SK-N-SH treated with all-trans-retinoic acid at 6 μM for 48 hours (cell line): ENCODE results near the gene KRTAP4-12.
"Not testable (repeated sequence)": the region's sequence is repeated elsewhere in the genome, so short reads cannot be mapped to it uniquely, and the experiment has no call there.

Experiments used
- ATAC-seq: fragments of 200-7000 bp; cut with Tn5 transposase; 3 replicates; pipeline ENCODE4 v1.9.1; 2020; ENCODE audit warnings: mild to moderate bottlenecking, moderate library complexity
- ARNTL ChIP-seq: fragments of 450-650 bp; formaldehyde crosslinking; IDR thresholded peaks from 2 replicates; pipeline ENCODE4 v1.5.0; 2020; ENCODE audit warnings: low read depth, mild to moderate bottlenecking, moderate library complexity, borderline replicate concordance
- CSDC2 ChIP-seq: fragments of 250-450 bp; sonication (Bioruptor Pico); IDR thresholded peaks from 2 replicates; pipeline ENCODE4 v1.5.0; 2020; ENCODE audit warnings: mild to moderate bottlenecking, moderate library complexity
- GLIS3 ChIP-seq: fragments of 250-450 bp; sonication (Bioruptor Pico); IDR thresholded peaks from 2 replicates; pipeline ENCODE4 v1.5.0; 2020; ENCODE audit warnings: mild to moderate bottlenecking, moderate library complexity
- ISL1 ChIP-seq: fragments of 250-450 bp; sonication (Bioruptor Pico); IDR thresholded peaks from 2 replicates; pipeline ENCODE4 v2.1.2; 2022; ENCODE audit warnings: mild to moderate bottlenecking, moderate library complexity
- OSR1 ChIP-seq: fragments of 250-450 bp; sonication (Bioruptor Pico); IDR thresholded peaks from 2 replicates; pipeline ENCODE4 v1.8.0; 2022; ENCODE audit warnings: moderate library complexity, mild to moderate bottlenecking, inconsistent platforms
- PPARA ChIP-seq: fragments of 250-450 bp; sonication (Bioruptor Pico); IDR thresholded peaks from 2 replicates; pipeline ENCODE4 v1.5.0; 2020; ENCODE audit warnings: mild to moderate bottlenecking, borderline replicate concordance
- RARB ChIP-seq: fragments of 250-450 bp; sonication (Bioruptor Pico); IDR thresholded peaks from 2 replicates; pipeline ENCODE4 v1.8.0; 2021; ENCODE audit warnings: mild to moderate bottlenecking, moderate library complexity
- SNAI2 ChIP-seq: fragments of 250-450 bp; sonication (Bioruptor Pico); IDR thresholded peaks from 2 replicates; pipeline ENCODE4 v1.5.0; 2020; ENCODE audit warnings: mild to moderate bottlenecking, moderate library complexity
- TOX ChIP-seq: fragments of 250-450 bp; sonication (Bioruptor Pico); IDR thresholded peaks from 2 replicates; pipeline ENCODE4 v1.8.0; 2021; ENCODE audit warnings: mild to moderate bottlenecking, moderate library complexity, borderline replicate concordance
- ZNF565 ChIP-seq: fragments of 450-650 bp; formaldehyde crosslinking; conservative IDR thresholded peaks from 2 replicates; pipeline ENCODE4 v1.5.0; 2020; ENCODE audit warnings: low read depth, mild to moderate bottlenecking, moderate library complexity
- ZNF8 ChIP-seq: fragments of 450-650 bp; formaldehyde crosslinking; IDR thresholded peaks from 2 replicates; pipeline ENCODE4 v1.5.0; 2020; ENCODE audit warnings: mild to moderate bottlenecking, moderate library complexity
- TF ChIP-seq, protein P1 (sequence below): fragments of 250-450 bp; sonication (Bioruptor Pico); IDR thresholded peaks from 2 replicates; pipeline ENCODE4 v1.5.0; 2020; ENCODE audit warnings: mild to moderate bottlenecking, moderate library complexity
- TF ChIP-seq, protein P2 (sequence below): fragments of 250-450 bp; sonication (Bioruptor Pico); IDR thresholded peaks from 2 replicates; pipeline ENCODE4 v1.5.1; 2020; ENCODE audit warnings: low read depth, mild to moderate bottlenecking, moderate library complexity
- TF ChIP-seq, protein P3 (sequence below): fragments of 250-450 bp; sonication (Bioruptor Pico); IDR thresholded peaks from 2 replicates; pipeline ENCODE4 v1.8.0; 2020; ENCODE audit warnings: mild to moderate bottlenecking, moderate library complexity, borderline replicate concordance
- TF ChIP-seq, protein P4 (sequence below): fragments of 250-450 bp; sonication (Bioruptor Pico); IDR thresholded peaks from 2 replicates; pipeline ENCODE4 v1.8.0; 2021; ENCODE audit warnings: low read depth, mild to moderate bottlenecking, moderate library complexity, borderline replicate concordance
- TF ChIP-seq, protein P5 (sequence below): fragments of 250-450 bp; sonication (Bioruptor Pico); IDR thresholded peaks from 2 replicates; pipeline ENCODE4 v1.5.1; 2021; ENCODE audit warnings: mild to moderate bottlenecking, moderate library complexity

The KRTAP4-12 gene

DNA sequence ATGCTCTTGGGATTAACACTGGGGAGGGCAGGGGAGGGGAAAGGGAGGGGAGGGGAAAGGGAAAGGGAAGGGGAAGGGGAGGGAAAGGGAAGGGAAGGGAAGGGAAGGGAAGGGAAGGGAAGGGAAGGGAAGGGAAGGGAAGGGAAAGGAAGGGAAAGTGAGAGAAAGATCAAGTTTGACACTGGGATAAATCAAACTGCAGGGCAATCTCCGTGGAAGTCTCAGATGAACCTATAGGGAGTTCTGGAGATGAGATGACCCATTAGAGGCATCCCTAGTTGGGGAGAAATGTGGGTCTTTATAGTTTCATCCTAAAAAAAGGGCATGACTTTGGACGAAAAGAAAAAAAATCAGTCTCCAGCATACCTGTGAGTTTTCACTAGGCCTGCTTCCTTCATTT is 2.2 kb downstream of the KRTAP4-12 start:
- no peak for ATAC-seq

DNA sequence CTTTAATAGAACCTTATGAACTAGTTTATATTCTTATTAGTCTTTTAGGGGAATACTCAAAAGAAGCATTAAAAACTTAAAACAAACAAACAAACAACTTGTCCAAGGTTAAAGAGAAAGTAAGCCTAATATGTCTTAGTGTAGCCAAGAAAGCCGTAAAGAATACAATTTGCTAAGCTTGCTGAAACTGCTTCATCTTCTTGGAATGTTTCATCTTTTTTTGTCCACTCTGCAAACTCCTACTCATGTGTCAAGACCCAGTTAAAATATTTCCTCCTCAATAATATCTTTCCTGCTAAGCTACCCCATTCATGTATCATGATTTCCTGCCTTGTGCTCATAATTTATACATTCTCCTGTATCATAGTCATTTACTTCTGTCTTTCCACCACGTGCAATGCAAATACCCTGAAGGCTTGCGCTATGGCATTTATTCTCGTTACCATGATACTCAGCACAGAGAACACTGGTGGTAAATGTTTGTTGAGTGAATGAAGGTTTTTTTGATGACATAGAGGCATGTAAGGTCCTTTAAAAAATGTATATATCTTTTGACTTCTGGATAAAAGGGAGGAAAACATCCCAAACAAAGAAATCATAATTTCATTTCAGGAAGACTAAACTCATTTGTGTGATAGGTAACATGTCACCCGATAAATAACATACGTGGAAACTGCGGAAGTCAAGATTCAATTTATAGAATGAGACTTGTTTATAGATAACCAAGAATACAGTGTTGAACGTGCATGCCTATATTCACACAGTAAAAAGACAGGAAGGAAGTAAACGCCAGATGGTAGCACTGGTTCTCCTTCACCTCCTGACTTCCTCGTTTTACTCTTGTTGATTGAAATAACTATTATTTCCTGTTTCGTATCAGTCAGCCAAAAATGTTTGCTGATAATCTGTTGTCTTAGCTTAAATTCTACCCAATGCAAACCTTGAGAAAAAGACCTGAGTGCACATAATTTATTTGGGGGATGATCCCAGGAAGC is 4.0 kb downstream of the KRTAP4-12 start:
- ATAC-seq: not testable (repeated sequence)

More for the DNA sequence above, 2.2 kb downstream of the KRTAP4-12 start:
- TF ChIP-seq ARNTL (no peak), CSDC2 (CRISPR knock-in tag) (no peak), OSR1 (CRISPR knock-in tag) (no peak), GLIS3 (CRISPR knock-in tag) (no peak), ZNF8 (no peak), SNAI2 (no peak), RARB (CRISPR knock-in tag) (no peak), TOX (CRISPR knock-in tag) (no peak), ISL1 (CRISPR knock-in tag) (no peak), ZNF565 (no peak)
- TF ChIP-seq, protein P1, sequence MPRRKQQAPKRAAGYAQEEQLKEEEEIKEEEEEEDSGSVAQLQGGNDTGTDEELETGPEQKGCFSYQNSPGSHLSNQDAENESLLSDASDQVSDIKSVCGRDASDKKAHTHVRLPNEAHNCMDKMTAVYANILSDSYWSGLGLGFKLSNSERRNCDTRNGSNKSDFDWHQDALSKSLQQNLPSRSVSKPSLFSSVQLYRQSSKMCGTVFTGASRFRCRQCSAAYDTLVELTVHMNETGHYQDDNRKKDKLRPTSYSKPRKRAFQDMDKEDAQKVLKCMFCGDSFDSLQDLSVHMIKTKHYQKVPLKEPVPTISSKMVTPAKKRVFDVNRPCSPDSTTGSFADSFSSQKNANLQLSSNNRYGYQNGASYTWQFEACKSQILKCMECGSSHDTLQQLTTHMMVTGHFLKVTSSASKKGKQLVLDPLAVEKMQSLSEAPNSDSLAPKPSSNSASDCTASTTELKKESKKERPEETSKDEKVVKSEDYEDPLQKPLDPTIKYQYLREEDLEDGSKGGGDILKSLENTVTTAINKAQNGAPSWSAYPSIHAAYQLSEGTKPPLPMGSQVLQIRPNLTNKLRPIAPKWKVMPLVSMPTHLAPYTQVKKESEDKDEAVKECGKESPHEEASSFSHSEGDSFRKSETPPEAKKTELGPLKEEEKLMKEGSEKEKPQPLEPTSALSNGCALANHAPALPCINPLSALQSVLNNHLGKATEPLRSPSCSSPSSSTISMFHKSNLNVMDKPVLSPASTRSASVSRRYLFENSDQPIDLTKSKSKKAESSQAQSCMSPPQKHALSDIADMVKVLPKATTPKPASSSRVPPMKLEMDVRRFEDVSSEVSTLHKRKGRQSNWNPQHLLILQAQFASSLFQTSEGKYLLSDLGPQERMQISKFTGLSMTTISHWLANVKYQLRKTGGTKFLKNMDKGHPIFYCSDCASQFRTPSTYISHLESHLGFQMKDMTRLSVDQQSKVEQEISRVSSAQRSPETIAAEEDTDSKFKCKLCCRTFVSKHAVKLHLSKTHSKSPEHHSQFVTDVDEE: no peak
- TF ChIP-seq, protein P2, sequence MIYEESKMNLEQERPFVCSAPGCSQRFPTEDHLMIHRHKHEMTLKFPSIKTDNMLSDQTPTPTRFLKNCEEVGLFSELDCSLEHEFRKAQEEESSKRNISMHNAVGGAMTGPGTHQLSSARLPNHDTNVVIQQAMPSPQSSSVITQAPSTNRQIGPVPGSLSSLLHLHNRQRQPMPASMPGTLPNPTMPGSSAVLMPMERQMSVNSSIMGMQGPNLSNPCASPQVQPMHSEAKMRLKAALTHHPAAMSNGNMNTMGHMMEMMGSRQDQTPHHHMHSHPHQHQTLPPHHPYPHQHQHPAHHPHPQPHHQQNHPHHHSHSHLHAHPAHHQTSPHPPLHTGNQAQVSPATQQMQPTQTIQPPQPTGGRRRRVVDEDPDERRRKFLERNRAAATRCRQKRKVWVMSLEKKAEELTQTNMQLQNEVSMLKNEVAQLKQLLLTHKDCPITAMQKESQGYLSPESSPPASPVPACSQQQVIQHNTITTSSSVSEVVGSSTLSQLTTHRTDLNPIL (CRISPR knock-in tag): no peak
- TF ChIP-seq, protein P3, sequence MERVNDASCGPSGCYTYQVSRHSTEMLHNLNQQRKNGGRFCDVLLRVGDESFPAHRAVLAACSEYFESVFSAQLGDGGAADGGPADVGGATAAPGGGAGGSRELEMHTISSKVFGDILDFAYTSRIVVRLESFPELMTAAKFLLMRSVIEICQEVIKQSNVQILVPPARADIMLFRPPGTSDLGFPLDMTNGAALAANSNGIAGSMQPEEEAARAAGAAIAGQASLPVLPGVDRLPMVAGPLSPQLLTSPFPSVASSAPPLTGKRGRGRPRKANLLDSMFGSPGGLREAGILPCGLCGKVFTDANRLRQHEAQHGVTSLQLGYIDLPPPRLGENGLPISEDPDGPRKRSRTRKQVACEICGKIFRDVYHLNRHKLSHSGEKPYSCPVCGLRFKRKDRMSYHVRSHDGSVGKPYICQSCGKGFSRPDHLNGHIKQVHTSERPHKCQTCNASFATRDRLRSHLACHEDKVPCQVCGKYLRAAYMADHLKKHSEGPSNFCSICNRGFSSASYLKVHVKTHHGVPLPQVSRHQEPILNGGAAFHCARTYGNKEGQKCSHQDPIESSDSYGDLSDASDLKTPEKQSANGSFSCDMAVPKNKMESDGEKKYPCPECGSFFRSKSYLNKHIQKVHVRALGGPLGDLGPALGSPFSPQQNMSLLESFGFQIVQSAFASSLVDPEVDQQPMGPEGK: no peak
- TF ChIP-seq, protein P4, sequence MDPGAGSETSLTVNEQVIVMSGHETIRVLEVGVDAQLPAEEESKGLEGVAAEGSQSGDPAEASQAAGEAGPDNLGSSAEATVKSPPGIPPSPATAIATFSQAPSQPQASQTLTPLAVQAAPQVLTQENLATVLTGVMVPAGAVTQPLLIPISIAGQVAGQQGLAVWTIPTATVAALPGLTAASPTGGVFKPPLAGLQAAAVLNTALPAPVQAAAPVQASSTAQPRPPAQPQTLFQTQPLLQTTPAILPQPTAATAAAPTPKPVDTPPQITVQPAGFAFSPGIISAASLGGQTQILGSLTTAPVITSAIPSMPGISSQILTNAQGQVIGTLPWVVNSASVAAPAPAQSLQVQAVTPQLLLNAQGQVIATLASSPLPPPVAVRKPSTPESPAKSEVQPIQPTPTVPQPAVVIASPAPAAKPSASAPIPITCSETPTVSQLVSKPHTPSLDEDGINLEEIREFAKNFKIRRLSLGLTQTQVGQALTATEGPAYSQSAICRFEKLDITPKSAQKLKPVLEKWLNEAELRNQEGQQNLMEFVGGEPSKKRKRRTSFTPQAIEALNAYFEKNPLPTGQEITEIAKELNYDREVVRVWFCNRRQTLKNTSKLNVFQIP (CRISPR knock-in tag): no peak
- TF ChIP-seq, protein P5, sequence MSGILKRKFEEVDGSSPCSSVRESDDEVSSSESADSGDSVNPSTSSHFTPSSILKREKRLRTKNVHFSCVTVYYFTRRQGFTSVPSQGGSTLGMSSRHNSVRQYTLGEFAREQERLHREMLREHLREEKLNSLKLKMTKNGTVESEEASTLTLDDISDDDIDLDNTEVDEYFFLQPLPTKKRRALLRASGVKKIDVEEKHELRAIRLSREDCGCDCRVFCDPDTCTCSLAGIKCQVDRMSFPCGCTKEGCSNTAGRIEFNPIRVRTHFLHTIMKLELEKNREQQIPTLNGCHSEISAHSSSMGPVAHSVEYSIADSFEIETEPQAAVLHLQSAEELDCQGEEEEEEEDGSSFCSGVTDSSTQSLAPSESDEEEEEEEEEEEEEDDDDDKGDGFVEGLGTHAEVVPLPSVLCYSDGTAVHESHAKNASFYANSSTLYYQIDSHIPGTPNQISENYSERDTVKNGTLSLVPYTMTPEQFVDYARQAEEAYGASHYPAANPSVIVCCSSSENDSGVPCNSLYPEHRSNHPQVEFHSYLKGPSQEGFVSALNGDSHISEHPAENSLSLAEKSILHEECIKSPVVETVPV (CRISPR knock-in tag): no peak

DNA sequence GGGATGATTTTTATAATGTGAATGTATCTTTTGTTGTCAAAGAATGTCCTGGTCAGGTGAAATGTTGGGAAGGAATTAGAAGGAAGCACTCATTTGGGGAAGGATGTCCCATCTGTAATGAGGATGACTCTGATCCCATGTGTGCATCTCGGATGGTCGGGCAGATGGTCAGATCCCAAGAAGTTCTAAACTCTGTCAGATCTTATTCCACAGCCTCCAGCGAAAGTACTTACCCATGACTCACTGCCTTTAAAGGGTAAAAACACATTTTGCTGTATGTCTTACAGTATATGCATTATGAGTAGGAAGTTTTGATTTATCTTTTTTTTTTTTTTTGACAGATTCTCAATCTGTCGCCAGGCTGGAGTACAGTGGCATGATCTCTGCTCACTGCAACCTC is 5.3 kb downstream of the KRTAP4-12 start:
- TF ChIP-seq, protein P5 (CRISPR knock-in tag): no peak
- no peak for TF ChIP-seq PPARA
- TF ChIP-seq TOX (CRISPR knock-in tag): no peak
- no peak for TF ChIP-seq ARNTL
- TF ChIP-seq, protein P4 (CRISPR knock-in tag): no peak
- ATAC-seq: no peak

DNA sequence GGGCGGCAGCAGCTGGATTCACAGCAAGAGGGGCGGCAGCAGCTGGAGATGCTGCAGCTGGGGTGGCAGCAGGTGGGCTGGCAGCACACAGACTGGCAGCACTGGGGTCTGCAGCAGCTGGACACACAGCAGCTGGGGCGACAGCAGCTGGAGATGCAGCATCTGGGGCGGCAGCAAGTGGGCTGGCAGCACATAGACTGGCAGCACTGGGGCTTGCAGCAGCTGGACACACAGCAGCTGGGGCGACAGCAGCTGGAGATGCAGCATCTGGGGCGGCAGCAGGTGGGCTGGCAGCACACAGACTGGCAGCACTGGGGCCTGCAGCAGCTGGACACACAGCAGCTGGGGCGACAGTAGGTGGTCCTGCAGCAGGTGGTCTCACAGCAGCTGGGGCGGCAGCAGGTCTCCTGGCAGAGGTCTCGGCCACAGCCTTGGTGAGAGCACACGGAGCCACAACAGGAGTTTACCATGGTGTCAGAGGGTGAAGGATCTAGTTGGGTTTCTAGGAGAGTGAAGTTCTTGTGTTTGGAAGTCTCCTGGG is 6.1 kb downstream of the KRTAP4-12 start, which contains the start of gene KRTAP4-11:
TSS of gene KRTAP4-11 (minus strand) at position 528 of the 541 bp plus-strand sequence. CDS start at position 470, 58 bp downstream.
- ATAC-seq: not testable (repeated sequence)
